Natural killer cell (primary cell): ENCODE data around the gene TRIM24. TPM values are rescaled to one million over a fixed set of nuclear protein-coding genes. Genes with fewer than 3 reads are reported as not detected.

Experiments
- ATAC-seq, 3 donors: fragments of 150-1000 bp in 2 of 3; fragments of 200-7000 bp in 1 of 3; cut with Tn5 transposase; 1 replicate in 1 of 3; 2 replicates in 2 of 3; pipeline ENCODE4 v1.10.0; 2021; ENCODE audit warnings: mild to moderate bottlenecking in 2 of 3, moderate library complexity in 2 of 3
- DNase-seq, 2 donors: peaks; one replicate each; pipeline versions ENCODE4 v3.0.0 to v3.0.0-alpha.2; 2013 to 2021; ENCODE audit warnings: mixed read lengths in 1 of 2
- H3K27ac ChIP-seq: one replicate; pipeline ENCODE4 v1.5.1; 2013; ENCODE audit warnings: mild to moderate bottlenecking, low read length
- H3K27me3 ChIP-seq: one replicate; pipeline ENCODE4 v1.6.1; 2013; ENCODE audit warnings: low read length; ENCODE audit not compliant: control insufficient read depth, insufficient read depth
- H3K36me3 ChIP-seq: one replicate; pipeline ENCODE4 v1.6.1; 2013; ENCODE audit warnings: low read length; ENCODE audit not compliant: control insufficient read depth, insufficient read depth
- H3K4me1 ChIP-seq: one replicate; pipeline ENCODE4 v1.6.1; 2013; ENCODE audit warnings: low read length; ENCODE audit not compliant: control insufficient read depth, insufficient read depth
- H3K4me3 ChIP-seq: one replicate; pipeline ENCODE4 v1.5.1; 2013; ENCODE audit warnings: low read length
- H3K9me3 ChIP-seq: one replicate; pipeline ENCODE4 v1.6.1; 2013; ENCODE audit warnings: low read length; ENCODE audit not compliant: control insufficient read depth, insufficient read depth
- H3K27ac Mint-ChIP-seq, 2 donors: one replicate each; pipeline ENCODE4 v1.8.0; 2022; ENCODE audit warnings: mild to moderate bottlenecking in 2 of 2, mixed read lengths in 2 of 2, moderate library complexity in 1 of 2
- H3K27me3 Mint-ChIP-seq, 2 donors: one replicate each; pipeline ENCODE4 v1.8.0; 2022; ENCODE audit warnings: low read depth in 2 of 2, mixed read lengths in 2 of 2
- H3K36me3 Mint-ChIP-seq: one replicate; pipeline ENCODE4 v1.8.0; 2022; ENCODE audit warnings: mixed read lengths
- H3K4me1 Mint-ChIP-seq, 2 donors: one replicate each; pipeline ENCODE4 v1.8.0; 2022; ENCODE audit warnings: mixed read lengths in 2 of 2
- H3K4me3 Mint-ChIP-seq: one replicate; pipeline ENCODE4 v1.8.0; 2022; ENCODE audit warnings: mild to moderate bottlenecking, moderate library complexity, mixed read lengths
- H3K9me3 Mint-ChIP-seq, 2 donors: one replicate each; pipeline ENCODE4 v1.8.0; 2022; ENCODE audit warnings: mixed read lengths in 2 of 2
- whole genome bisulfite sequencing: methylation state at CpG from one replicate; pipeline ENCODE4 v1.1.7; 2013; ENCODE audit warnings: missing lambda C conversion rate; ENCODE audit not compliant: insufficient coverage; 5-methylcytosine and 5-hydroxymethylcytosine counted together
- intact Hi-C: fragments of 100-400 bp; cut with micrococcal nuclease; formaldehyde crosslinking; loops from one replicate; pipeline ENCODE4 v1.14.2; 2022
- total RNA-seq, 4 donors: library from RNA; stranded (reverse); fragments of 120-200 nt in 1 of 4; gene quantifications; one replicate each; pipeline versions ENCODE4 v1.2.3 to v1.2.4, GENCODE V29; 2013 to 2022
- TF ChIP-seq, protein P1 (sequence below): fragments of 200-600 bp; IDR thresholded peaks from one replicate; pipeline ENCODE4 v1.8.0; 2022; ENCODE audit warnings: antibody characterized with exemption

The TRIM24 gene
- total RNA-seq, 3 donors from 2014 or later (not counting 1 experiment from before 2014, with no cell fraction given): 15.2 to 19.1 (median 18.9) TPM

- peak in 1 of 2 donors; percentile 60 for DNase-seq
- no peak overlapping the region for H3K27ac Mint-ChIP-seq
- ATAC-seq: peak in 2 of 3 donors; percentile 46 to 52
Observed at GRCh38 chr7:138449580-138449979, 10.5 kb upstream of the TRIM24 start.

DNA sequence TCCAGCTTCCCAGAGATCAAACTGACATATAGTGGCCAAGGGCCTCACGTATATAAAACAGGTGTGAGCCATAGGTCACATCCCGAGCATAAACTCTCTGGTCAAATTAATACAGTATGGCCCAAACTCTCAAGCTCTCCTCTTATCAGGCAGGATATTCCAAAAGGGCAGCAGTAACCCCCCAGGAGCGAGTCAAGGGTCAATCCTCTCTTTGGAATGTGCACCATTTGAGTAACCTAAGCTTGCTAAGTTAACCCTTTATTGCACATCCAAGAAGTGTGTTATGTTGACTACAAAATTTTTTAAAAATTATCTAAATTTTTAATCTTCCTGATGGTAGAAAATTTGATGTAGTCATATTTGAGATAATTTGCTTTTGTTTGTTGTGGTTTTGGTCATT, 4.5 kb upstream of the TRIM24 start:
- Histone ChIP-seq H3K4me1 (no peaks in the 10 kb centered on the region), H3K27ac (no peak overlapping the region), H3K36me3 (no peaks in the 10 kb centered on the region), H3K9me3 (no peaks in the 10 kb centered on the region), H3K27me3 (no peaks in the 10 kb centered on the region), H3K4me3 (no peak overlapping the region)
- no peak for DNase-seq
- TF ChIP-seq, protein P1, sequence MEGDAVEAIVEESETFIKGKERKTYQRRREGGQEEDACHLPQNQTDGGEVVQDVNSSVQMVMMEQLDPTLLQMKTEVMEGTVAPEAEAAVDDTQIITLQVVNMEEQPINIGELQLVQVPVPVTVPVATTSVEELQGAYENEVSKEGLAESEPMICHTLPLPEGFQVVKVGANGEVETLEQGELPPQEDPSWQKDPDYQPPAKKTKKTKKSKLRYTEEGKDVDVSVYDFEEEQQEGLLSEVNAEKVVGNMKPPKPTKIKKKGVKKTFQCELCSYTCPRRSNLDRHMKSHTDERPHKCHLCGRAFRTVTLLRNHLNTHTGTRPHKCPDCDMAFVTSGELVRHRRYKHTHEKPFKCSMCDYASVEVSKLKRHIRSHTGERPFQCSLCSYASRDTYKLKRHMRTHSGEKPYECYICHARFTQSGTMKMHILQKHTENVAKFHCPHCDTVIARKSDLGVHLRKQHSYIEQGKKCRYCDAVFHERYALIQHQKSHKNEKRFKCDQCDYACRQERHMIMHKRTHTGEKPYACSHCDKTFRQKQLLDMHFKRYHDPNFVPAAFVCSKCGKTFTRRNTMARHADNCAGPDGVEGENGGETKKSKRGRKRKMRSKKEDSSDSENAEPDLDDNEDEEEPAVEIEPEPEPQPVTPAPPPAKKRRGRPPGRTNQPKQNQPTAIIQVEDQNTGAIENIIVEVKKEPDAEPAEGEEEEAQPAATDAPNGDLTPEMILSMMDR: no peak
- H3K9me3 Mint-ChIP-seq: peaks cover 0 to 3% of the 10 kb centered on the region in 2 donors
- 90% methylated on average over 3 of the region's 3 CpGs for WGBS
- no peak for ATAC-seq
- H3K36me3 Mint-ChIP-seq: no peaks in the 10 kb centered on the region
- H3K4me1 Mint-ChIP-seq: peaks cover 6% of the 10 kb centered on the region in 2 donors
- H3K4me3 Mint-ChIP-seq: no peak overlapping the region
- intact Hi-C loops: no loop called here
- H3K27ac Mint-ChIP-seq: no peak overlapping the region
- H3K27me3 Mint-ChIP-seq: peaks cover 0 to 5% of the 10 kb centered on the region in 2 donors

More at GRCh38 chr7:138449580-138449979, 10.5 kb upstream of the TRIM24 start:
- TF ChIP-seq, protein P1: no peak
- H3K9me3 ChIP-seq: no peaks in the 10 kb centered on the region
- Mint-ChIP-seq H3K4me3 (no peak overlapping the region), H3K36me3 (no peaks in the 10 kb centered on the region), H3K27me3 (no peaks in the 10 kb centered on the region), H3K9me3 (no peaks in the 10 kb centered on the region), H3K4me1 (no peaks in the 10 kb centered on the region)
- no peak overlapping the region for H3K27ac ChIP-seq
- 85% methylated on average over 6 of the region's 6 CpGs for WGBS
- H3K4me3 ChIP-seq: no peak overlapping the region
- intact Hi-C loops: loop anchor here (1.0 kb wide), 1 partner anchor 289 kb away; no protein-coding TSS in a partner anchor
- no peaks in the 10 kb centered on the region for H3K36me3 ChIP-seq
- H3K4me1 ChIP-seq: no peaks in the 10 kb centered on the region
- no peaks in the 10 kb centered on the region for H3K27me3 ChIP-seq

- intact Hi-C loops: no loop called here
Observed at GRCh38 chr7:138456220-138456619, 3.8 kb upstream of the TRIM24 start.

More at GRCh38 chr7:138456220-138456619, 3.8 kb upstream of the TRIM24 start:
- TF ChIP-seq, protein P1: no peak
- ATAC-seq (no peak), DNase-seq (no peak)
- 92% methylated on average over 4 of the region's 4 CpGs for WGBS
- H3K36me3 Mint-ChIP-seq: no peaks in the 10 kb centered on the region
- H3K4me3 Mint-ChIP-seq: no peak overlapping the region
- no peaks in the 10 kb centered on the region for H3K36me3 ChIP-seq
- H3K4me1 Mint-ChIP-seq: peaks cover 9 to 10% of the 10 kb centered on the region in 2 donors
- H3K4me3 ChIP-seq: no peak overlapping the region
- H3K27me3 ChIP-seq: no peaks in the 10 kb centered on the region
- H3K27me3 Mint-ChIP-seq: peaks cover 0 to 5% of the 10 kb centered on the region in 2 donors
- no peak overlapping the region for H3K27ac Mint-ChIP-seq
- H3K4me1 ChIP-seq: no peaks in the 10 kb centered on the region
- H3K9me3 Mint-ChIP-seq: peaks cover 0 to 3% of the 10 kb centered on the region in 2 donors
- no peak overlapping the region for H3K27ac ChIP-seq
- no peaks in the 10 kb centered on the region for H3K9me3 ChIP-seq
